K562 (cell line): ENCODE measurements around the gene DAPK1. TPM values are rescaled to one million over a fixed set of nuclear protein-coding genes. Genes with fewer than 3 reads are reported as not detected.

ENCODE experiments used
- ATF3 ChIP-seq, 2 experiments: fragments of 450-650 bp in 1 of 2; sonication (generic) in 1 of 2; formaldehyde crosslinking in 1 of 2; IDR thresholded peaks in 1 of 2; conservative IDR thresholded peaks in 1 of 2; 2 replicates each; pipeline versions ENCODE4 v1.6.1 to v1.8.1; 2016 to 2023; ENCODE audit warnings: mild to moderate bottlenecking in 2 of 2, moderate library complexity in 2 of 2, inconsistent platforms in 1 of 2, missing genetic modification reagents in 1 of 2
- CCNT2 ChIP-seq: IDR thresholded peaks from 2 replicates; pipeline ENCODE4 v1.6.1; 2011; ENCODE audit warnings: borderline replicate concordance, low read depth, mild to moderate bottlenecking, moderate library complexity, mixed read lengths, low read length; ENCODE audit not compliant: insufficient read length; ENCODE audit errors: extremely low read depth
- FIP1L1 ChIP-seq: fragments of 200-400 bp; formaldehyde crosslinking; IDR thresholded peaks from 2 replicates; pipeline ENCODE4 v1.6.1; 2018; ENCODE audit warnings: mild to moderate bottlenecking, low read depth, low read length; ENCODE audit not compliant: poor library complexity, severe bottlenecking
- MAX ChIP-seq: sonication (generic); formaldehyde crosslinking; IDR thresholded peaks from 2 replicates; pipeline ENCODE4 v1.9.0; 2022; ENCODE audit warnings: mild to moderate bottlenecking, missing genetic modification reagents
- MAZ ChIP-seq, 2 experiments: fragments of 450-650 bp in 1 of 2; sonication (generic) in 1 of 2; formaldehyde crosslinking; IDR thresholded peaks in 1 of 2; conservative IDR thresholded peaks in 1 of 2; 2 replicates each; pipeline versions ENCODE4 v1.4.0 to v1.5.0; 2020; ENCODE audit warnings: mild to moderate bottlenecking in 1 of 2, missing genetic modification reagents in 1 of 2
- NELFE ChIP-seq: IDR thresholded peaks from 2 replicates; pipeline ENCODE4 v1.6.1; 2011; ENCODE audit warnings: mild to moderate bottlenecking; ENCODE audit not compliant: insufficient read depth, insufficient read length
- NFYB ChIP-seq: IDR thresholded peaks from 2 replicates; pipeline ENCODE4 v1.6.1; 2011; ENCODE audit warnings: mild to moderate bottlenecking, moderate library complexity; ENCODE audit not compliant: insufficient read length; ENCODE audit errors: extremely low read depth
- PHB2 ChIP-seq: fragments of 450-650 bp; IDR thresholded peaks from 2 replicates; pipeline ENCODE4 v1.6.1; 2017; ENCODE audit warnings: low read depth
- TFAM ChIP-seq: fragments of 250-450 bp; sonication (Bioruptor Pico); conservative IDR thresholded peaks from 2 replicates; pipeline ENCODE4 v1.5.0; 2021; ENCODE audit warnings: mild to moderate bottlenecking, moderate library complexity
- ZNF592 ChIP-seq: fragments of 450-650 bp; IDR thresholded peaks from 2 replicates; pipeline ENCODE4 v1.6.1; 2017; ENCODE audit warnings: antibody characterized with exemption, mild to moderate bottlenecking
- ZNF740 ChIP-seq, 3 experiments: fragments of 200-800 bp in 1 of 3; sonication (Bioruptor generic) in 1 of 3; sonication (generic) in 1 of 3; formaldehyde crosslinking in 1 of 3; IDR thresholded peaks; 2 replicates each; pipeline versions ENCODE4 v1.6.1 to v1.8.0; 2016 to 2022; ENCODE audit warnings: mild to moderate bottlenecking in 2 of 3, missing compliant biosample characterization in 2 of 3, missing genetic modification characterization in 2 of 3, missing genetic modification reagents in 1 of 3
- ZNF77 ChIP-seq: fragments of 250-450 bp; sonication (Bioruptor Pico); IDR thresholded peaks from 2 replicates; pipeline ENCODE4 v1.5.0; 2020
- polyA plus RNA-seq, 8 experiments: library from polyadenylated mRNA; depleted of rRNA in 4 of 8; stranded (reverse) in 5 of 8; unstranded in 3 of 8; fragments of >200 nt; fragmentation: Nextera tagmentation in 2 of 8; fragmentation: Illumina TruSeq in 1 of 8; extraction: Ambion mirVana in 2 of 8; extraction: Trizol in 1 of 8; gene quantifications; 2 replicates each; pipeline versions ENCODE4 v1.2.1 to v1.2.3, GENCODE V29; 2011 to 2014; ENCODE audit warnings: inconsistent platforms in 1 of 8, missing spikeins in 1 of 8
- total RNA-seq, 7 experiments: library from RNA; depleted of rRNA in 6 of 7; stranded (reverse); fragments of >200 nt in 6 of 7; fragmentation: Illumina TruSeq in 2 of 7; extraction: Trizol in 2 of 7; gene quantifications; 2 replicates each; pipeline versions ENCODE4 v1.2.1 to v1.2.3, GENCODE V29; 2011 to 2021; ENCODE audit warnings: low replicate concordance in 1 of 7

DAPK1 gene
- total and polyA plus RNA-seq, 9 of the 15 experiments (the other 6 are each of a cell fraction or from before 2014, with no cell fraction given) = 1.7 to 26.4 (median 15.8) TPM

GRCh38 chr9:87498046-87498810 is 561 bp downstream of the DAPK1 start (continued):
- TF ChIP-seq NELFE (no peak), PHB2 (no peak), ZNF592 (no peak), MAX (CRISPR knock-in tag) (peak; percentile 82), TFAM (CRISPR knock-in tag) (no peak), ZNF740 (CRISPR knock-in tag; IDR thresholded peaks at IDR 0.05) (no peak), ZNF740 (tag; IDR thresholded peaks at IDR 0.05) (no peak), ZNF77 (CRISPR knock-in tag) (no peak), MAZ (CRISPR knock-in tag; conservative IDR thresholded peaks at IDR 0.05 in 1 of 2, IDR thresholded peaks at IDR 0.05 in 1 of 2) (peak in 1 of 2 experiments; percentile 30; a peak in 1 of 4 replicates), FIP1L1 (no peak), ATF3 (IDR thresholded peaks at IDR 0.05) (no peak), ATF3 (CRISPR knock-in tag; conservative IDR thresholded peaks at IDR 0.05) (no peak), NFYB (no peak), CCNT2 (no peak)
